HepG2 (cell line): ENCODE data around the gene CHST6. TPM values are rescaled to one million over a fixed set of nuclear protein-coding genes. Genes with fewer than 3 reads are reported as not detected.

Source experiments
- ARNT ChIP-seq: fragments of 450-650 bp; IDR thresholded peaks from 2 replicates; pipeline ENCODE4 v1.6.1; 2017
- KLF15 ChIP-seq: sonication (generic); formaldehyde crosslinking; IDR thresholded peaks from 2 replicates; pipeline ENCODE4 v1.8.1; 2023; ENCODE audit warnings: borderline replicate concordance, mild to moderate bottlenecking, inconsistent platforms, missing genetic modification reagents, mixed read lengths
- NFRKB ChIP-seq: fragments of 450-650 bp; IDR thresholded peaks from 2 replicates; pipeline ENCODE4 v1.6.1; 2017
- PAWR ChIP-seq: sonication (generic); formaldehyde crosslinking; IDR thresholded peaks from 2 replicates; pipeline ENCODE4 v1.4.0; 2020; ENCODE audit warnings: missing genetic modification reagents, mild to moderate bottlenecking, borderline replicate concordance
- POLR2G ChIP-seq: fragments of 200-400 bp; formaldehyde crosslinking; IDR thresholded peaks from 2 replicates; pipeline ENCODE4 v1.6.1; 2018; ENCODE audit warnings: mild to moderate bottlenecking, low read depth, low read length, moderate library complexity
- ZKSCAN1 ChIP-seq: fragments of 150-350 bp; IDR thresholded peaks from 2 replicates; pipeline ENCODE4 v1.6.1; 2014; ENCODE audit warnings: low read length
- ZNF121 ChIP-seq: sonication (generic); formaldehyde crosslinking; IDR thresholded peaks from 2 replicates; pipeline ENCODE4 v1.5.0; 2020; ENCODE audit warnings: mild to moderate bottlenecking, missing genetic modification reagents
- ZNF180 ChIP-seq: sonication (generic); formaldehyde crosslinking; IDR thresholded peaks from 2 replicates; pipeline ENCODE4 v1.4.0; 2020; ENCODE audit warnings: low read depth, missing genetic modification reagents, borderline replicate concordance
- ZNF225 ChIP-seq: sonication (generic); formaldehyde crosslinking; IDR thresholded peaks from 2 replicates; pipeline ENCODE4 v1.4.0; 2020; ENCODE audit warnings: mild to moderate bottlenecking, missing genetic modification reagents
- ZNF772 ChIP-seq: sonication (generic); formaldehyde crosslinking; IDR thresholded peaks from 2 replicates; pipeline ENCODE4 v1.5.0; 2020; ENCODE audit warnings: mild to moderate bottlenecking, missing genetic modification reagents
- polyA plus RNA-seq, 8 experiments: library from polyadenylated mRNA; depleted of rRNA in 3 of 8; stranded (reverse) in 7 of 8; unstranded in 1 of 8; fragments of >200 nt; fragmentation: Illumina TruSeq in 4 of 8; extraction: Trizol in 4 of 8; gene quantifications; 2 replicates each; pipeline versions ENCODE4 v1.2.1 to v1.2.3, GENCODE V29; 2011 to 2016; ENCODE audit warnings: low read depth in 4 of 8, missing spikeins in 1 of 8, mixed read lengths in 1 of 8; ENCODE audit not compliant: insufficient read depth in 1 of 8
- total RNA-seq, 5 experiments: library from RNA; depleted of rRNA; stranded (reverse); fragments of >200 nt; fragmentation: Illumina TruSeq; extraction: Trizol; gene quantifications; 2 replicates each; pipeline ENCODE4 v1.2.3, GENCODE V29; 2016; ENCODE audit warnings: low read depth in 1 of 5
- TF ChIP-seq, protein P1 (sequence below): fragments of 450-650 bp; IDR thresholded peaks from 2 replicates; pipeline ENCODE4 v1.6.1; 2017; ENCODE audit warnings: mild to moderate bottlenecking
- TF ChIP-seq, protein P2 (sequence below): IDR thresholded peaks from 2 replicates; pipeline ENCODE4 v1.6.1; 2016; ENCODE audit warnings: missing genetic modification reagents, missing compliant biosample characterization
- TF ChIP-seq, protein P3 (sequence below): sonication (generic); formaldehyde crosslinking; IDR thresholded peaks from 2 replicates; pipeline ENCODE4 v1.4.0; 2020; ENCODE audit warnings: mild to moderate bottlenecking, low read depth, missing genetic modification reagents
- TF ChIP-seq, protein P4 (sequence below): sonication (generic); formaldehyde crosslinking; IDR thresholded peaks from 2 replicates; pipeline ENCODE4 v1.5.0; 2020; ENCODE audit warnings: mild to moderate bottlenecking, missing genetic modification reagents
- TF ChIP-seq, protein P5 (sequence below): IDR thresholded peaks from 2 replicates; pipeline ENCODE4 v1.6.1; 2016; ENCODE audit warnings: low read depth, borderline replicate concordance
- TF ChIP-seq, protein P6 (sequence below): sonication (generic); formaldehyde crosslinking; IDR thresholded peaks from 2 replicates; pipeline ENCODE4 v1.8.0; 2022; ENCODE audit warnings: mild to moderate bottlenecking, missing genetic modification reagents, borderline replicate concordance
- TF ChIP-seq, protein P7 (sequence below): fragments of 450-650 bp; IDR thresholded peaks from 2 replicates; pipeline ENCODE4 v1.6.1; 2017

CHST6 gene
- total and polyA plus RNA-seq, 2 of the 13 experiments (the other 11 are each of a cell fraction or from before 2014, with no cell fraction given), result 0.18 to 0.91 TPM

DNA sequence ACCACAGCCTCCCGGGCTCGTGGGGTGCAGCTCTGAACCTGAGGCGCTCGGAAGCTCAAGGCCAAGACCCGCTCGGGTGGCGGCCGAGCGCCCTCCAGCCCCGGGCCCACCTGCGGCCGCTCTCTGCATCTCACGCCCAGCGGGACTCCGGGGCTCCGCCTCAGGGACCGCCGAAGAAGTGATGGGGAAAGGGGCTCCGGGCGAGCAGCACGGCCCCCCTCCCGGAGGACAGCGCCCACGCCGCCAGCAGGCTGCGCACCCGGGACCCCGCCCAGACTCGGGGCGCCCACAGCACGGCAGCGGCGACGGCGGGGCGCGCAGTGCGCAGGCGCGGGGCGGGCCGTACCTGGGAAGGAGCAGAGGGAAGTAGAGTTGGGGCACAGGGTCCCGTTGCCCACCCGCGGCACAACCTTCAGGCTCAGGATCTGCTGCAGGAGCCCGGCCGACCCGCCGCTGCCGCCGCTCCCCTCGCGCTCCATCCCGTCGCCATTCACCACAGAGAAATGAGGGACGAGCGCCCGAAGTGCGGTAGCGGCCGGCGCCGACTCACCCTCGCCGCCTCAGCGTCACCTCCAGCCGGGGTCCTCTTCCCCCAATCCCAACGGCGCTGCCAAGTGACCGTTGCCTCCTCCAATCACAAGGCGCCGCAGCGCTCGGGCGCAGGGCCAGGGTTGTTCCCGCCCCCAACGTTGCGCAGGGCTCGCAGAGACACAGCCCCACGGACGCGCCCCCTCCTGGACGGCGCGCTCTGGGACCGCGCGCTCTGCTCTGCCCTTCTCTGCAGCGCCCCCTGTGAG, 30.9 kb downstream of the CHST6 start, which contains the start of gene TMEM170A (continued):
- TF ChIP-seq, protein P1, sequence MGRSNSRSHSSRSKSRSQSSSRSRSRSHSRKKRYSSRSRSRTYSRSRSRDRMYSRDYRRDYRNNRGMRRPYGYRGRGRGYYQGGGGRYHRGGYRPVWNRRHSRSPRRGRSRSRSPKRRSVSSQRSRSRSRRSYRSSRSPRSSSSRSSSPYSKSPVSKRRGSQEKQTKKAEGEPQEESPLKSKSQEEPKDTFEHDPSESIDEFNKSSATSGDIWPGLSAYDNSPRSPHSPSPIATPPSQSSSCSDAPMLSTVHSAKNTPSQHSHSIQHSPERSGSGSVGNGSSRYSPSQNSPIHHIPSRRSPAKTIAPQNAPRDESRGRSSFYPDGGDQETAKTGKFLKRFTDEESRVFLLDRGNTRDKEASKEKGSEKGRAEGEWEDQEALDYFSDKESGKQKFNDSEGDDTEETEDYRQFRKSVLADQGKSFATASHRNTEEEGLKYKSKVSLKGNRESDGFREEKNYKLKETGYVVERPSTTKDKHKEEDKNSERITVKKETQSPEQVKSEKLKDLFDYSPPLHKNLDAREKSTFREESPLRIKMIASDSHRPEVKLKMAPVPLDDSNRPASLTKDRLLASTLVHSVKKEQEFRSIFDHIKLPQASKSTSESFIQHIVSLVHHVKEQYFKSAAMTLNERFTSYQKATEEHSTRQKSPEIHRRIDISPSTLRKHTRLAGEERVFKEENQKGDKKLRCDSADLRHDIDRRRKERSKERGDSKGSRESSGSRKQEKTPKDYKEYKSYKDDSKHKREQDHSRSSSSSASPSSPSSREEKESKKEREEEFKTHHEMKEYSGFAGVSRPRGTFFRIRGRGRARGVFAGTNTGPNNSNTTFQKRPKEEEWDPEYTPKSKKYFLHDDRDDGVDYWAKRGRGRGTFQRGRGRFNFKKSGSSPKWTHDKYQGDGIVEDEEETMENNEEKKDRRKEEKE, result no peak
- TF ChIP-seq ZNF772 (CRISPR knock-in tag) (peak; percentile 97), PAWR (CRISPR knock-in tag) (no peak), NFRKB (no peak), ZKSCAN1 (peak; percentile 70), ZNF225 (no peak; the same call in 1 of the 2 replicates), ARNT (no peak), POLR2G (peak; percentile 97), KLF15 (no peak; the same call in 1 of the 2 replicates), ZNF180 (CRISPR knock-in tag) (no peak), ZNF121 (CRISPR knock-in tag) (peak; percentile 75)
- TF ChIP-seq, protein P2, sequence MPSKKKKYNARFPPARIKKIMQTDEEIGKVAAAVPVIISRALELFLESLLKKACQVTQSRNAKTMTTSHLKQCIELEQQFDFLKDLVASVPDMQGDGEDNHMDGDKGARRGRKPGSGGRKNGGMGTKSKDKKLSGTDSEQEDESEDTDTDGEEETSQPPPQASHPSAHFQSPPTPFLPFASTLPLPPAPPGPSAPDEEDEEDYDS (CRISPR knock-in tag), result peak; percentile 87; the same call in 1 of the 2 replicates
- TF ChIP-seq, protein P3, sequence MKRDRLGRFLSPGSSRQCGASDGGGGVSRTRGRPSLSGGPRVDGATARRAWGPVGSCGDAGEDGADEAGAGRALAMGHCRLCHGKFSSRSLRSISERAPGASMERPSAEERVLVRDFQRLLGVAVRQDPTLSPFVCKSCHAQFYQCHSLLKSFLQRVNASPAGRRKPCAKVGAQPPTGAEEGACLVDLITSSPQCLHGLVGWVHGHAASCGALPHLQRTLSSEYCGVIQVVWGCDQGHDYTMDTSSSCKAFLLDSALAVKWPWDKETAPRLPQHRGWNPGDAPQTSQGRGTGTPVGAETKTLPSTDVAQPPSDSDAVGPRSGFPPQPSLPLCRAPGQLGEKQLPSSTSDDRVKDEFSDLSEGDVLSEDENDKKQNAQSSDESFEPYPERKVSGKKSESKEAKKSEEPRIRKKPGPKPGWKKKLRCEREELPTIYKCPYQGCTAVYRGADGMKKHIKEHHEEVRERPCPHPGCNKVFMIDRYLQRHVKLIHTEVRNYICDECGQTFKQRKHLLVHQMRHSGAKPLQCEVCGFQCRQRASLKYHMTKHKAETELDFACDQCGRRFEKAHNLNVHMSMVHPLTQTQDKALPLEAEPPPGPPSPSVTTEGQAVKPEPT, result 0 out of 2 replicates have a peak, but pooled peaks have one; percentile 64
- TF ChIP-seq, protein P4, sequence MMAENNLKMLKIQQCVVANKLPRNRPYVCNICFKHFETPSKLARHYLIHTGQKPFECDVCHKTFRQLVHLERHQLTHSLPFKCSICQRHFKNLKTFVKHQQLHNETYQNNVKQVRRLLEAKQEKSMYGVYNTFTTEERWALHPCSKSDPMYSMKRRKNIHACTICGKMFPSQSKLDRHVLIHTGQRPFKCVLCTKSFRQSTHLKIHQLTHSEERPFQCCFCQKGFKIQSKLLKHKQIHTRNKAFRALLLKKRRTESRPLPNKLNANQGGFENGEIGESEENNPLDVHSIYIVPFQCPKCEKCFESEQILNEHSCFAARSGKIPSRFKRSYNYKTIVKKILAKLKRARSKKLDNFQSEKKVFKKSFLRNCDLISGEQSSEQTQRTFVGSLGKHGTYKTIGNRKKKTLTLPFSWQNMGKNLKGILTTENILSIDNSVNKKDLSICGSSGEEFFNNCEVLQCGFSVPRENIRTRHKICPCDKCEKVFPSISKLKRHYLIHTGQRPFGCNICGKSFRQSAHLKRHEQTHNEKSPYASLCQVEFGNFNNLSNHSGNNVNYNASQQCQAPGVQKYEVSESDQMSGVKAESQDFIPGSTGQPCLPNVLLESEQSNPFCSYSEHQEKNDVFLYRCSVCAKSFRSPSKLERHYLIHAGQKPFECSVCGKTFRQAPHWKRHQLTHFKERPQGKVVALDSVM, result peak; percentile 87
- TF ChIP-seq, protein P5, sequence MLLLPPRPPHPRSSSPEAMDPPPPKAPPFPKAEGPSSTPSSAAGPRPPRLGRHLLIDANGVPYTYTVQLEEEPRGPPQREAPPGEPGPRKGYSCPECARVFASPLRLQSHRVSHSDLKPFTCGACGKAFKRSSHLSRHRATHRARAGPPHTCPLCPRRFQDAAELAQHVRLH (CRISPR knock-in tag), result peak; percentile 96
- TF ChIP-seq, protein P6, sequence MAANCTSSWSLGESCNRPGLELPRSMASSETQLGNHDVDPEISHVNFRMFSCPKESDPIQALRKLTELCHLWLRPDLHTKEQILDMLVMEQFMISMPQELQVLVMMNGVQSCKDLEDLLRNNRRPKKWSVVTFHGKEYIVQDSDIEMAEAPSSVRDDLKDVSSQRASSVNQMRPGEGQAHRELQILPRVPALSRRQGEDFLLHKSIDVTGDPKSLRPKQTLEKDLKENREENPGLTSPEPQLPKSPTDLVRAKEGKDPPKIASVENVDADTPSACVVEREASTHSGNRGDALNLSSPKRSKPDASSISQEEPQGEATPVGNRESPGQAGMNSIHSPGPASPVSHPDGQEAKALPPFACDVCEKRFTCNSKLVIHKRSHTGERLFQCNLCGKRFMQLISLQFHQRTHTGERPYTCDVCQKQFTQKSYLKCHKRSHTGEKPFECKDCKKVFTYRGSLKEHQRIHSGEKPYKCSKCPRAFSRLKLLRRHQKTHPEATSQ (CRISPR knock-in tag), result peak; percentile 85; the same call in 1 of the 2 replicates
- TF ChIP-seq, protein P7, sequence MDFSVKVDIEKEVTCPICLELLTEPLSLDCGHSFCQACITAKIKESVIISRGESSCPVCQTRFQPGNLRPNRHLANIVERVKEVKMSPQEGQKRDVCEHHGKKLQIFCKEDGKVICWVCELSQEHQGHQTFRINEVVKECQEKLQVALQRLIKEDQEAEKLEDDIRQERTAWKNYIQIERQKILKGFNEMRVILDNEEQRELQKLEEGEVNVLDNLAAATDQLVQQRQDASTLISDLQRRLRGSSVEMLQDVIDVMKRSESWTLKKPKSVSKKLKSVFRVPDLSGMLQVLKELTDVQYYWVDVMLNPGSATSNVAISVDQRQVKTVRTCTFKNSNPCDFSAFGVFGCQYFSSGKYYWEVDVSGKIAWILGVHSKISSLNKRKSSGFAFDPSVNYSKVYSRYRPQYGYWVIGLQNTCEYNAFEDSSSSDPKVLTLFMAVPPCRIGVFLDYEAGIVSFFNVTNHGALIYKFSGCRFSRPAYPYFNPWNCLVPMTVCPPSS, result no peak
